Breast epithelium (tissue), 3 donors: ENCODE data around the gene REPS2.

ENCODE experiments used
- POLR2A ChIP-seq: fragments of 450-650 bp; IDR thresholded peaks from one replicate; pipeline ENCODE4 v1.6.1; 2016; ENCODE audit warnings: antibody characterized with exemption, mild to moderate bottlenecking, moderate library complexity
- POLR2AphosphoS5 ChIP-seq, 3 donors: sonication (generic); formaldehyde crosslinking; IDR thresholded peaks; one replicate each; pipeline ENCODE4 v1.6.1; 2017; ENCODE audit warnings: antibody characterized with exemption in 3 of 3
- TF ChIP-seq, protein P1 (sequence below), 3 donors: fragments of 450-650 bp; IDR thresholded peaks; one replicate each; pipeline ENCODE4 v1.5.1; 2016 to 2017; ENCODE audit warnings: antibody characterized with exemption in 3 of 3, mild to moderate bottlenecking in 3 of 3, moderate library complexity in 3 of 3

DNA sequence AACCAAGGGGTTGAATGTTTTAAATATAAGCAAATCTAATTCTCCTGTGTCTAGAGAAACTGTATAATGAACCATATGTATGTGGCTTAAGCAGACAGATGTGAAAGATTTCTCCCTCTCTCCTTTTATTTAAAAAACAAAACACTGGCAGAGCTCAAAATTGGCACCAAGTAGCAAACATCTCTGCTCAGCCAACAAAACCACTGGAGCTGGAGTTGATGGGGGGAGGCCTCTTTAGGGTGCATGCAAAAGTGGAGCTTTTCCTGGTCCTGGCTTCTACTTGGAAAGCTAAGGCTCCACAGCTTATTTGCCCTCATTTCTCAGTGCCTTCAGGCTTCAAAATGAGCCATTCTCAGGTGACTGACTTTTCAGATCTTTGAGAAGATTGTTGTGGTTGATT is 95.6 kb downstream of the REPS2 start:
- TF ChIP-seq, protein P1, sequence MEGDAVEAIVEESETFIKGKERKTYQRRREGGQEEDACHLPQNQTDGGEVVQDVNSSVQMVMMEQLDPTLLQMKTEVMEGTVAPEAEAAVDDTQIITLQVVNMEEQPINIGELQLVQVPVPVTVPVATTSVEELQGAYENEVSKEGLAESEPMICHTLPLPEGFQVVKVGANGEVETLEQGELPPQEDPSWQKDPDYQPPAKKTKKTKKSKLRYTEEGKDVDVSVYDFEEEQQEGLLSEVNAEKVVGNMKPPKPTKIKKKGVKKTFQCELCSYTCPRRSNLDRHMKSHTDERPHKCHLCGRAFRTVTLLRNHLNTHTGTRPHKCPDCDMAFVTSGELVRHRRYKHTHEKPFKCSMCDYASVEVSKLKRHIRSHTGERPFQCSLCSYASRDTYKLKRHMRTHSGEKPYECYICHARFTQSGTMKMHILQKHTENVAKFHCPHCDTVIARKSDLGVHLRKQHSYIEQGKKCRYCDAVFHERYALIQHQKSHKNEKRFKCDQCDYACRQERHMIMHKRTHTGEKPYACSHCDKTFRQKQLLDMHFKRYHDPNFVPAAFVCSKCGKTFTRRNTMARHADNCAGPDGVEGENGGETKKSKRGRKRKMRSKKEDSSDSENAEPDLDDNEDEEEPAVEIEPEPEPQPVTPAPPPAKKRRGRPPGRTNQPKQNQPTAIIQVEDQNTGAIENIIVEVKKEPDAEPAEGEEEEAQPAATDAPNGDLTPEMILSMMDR (IDR thresholded peaks at IDR 0.05): no peak
- TF ChIP-seq POLR2AphosphoS5 (IDR thresholded peaks at IDR 0.05): no peak
- no peak for TF ChIP-seq POLR2A
